RWPE2 (cell line): ENCODE measurements around the gene HDX.

Experiments
- ATAC-seq: fragments of 200-7000 bp; cut with Tn5 transposase; 3 replicates; pipeline ENCODE4 v1.9.1; 2021; ENCODE audit warnings: low read depth
- DNase-seq: peaks from one replicate; pipeline ENCODE4 v3.0.0-alpha.2; 2020; ENCODE audit warnings: low spot score
- H3K27ac ChIP-seq: fragments of 450-650 bp; 2 replicates; pipeline ENCODE4 v1.5.1; 2017; ENCODE audit warnings: mild to moderate bottlenecking; ENCODE audit not compliant: poor library complexity, severe bottlenecking
- H3K27me3 ChIP-seq: fragments of 250-450 bp; sonication (Bioruptor Pico); 2 replicates; pipeline ENCODE4 v1.5.1; 2021; ENCODE audit warnings: mild to moderate bottlenecking, moderate library complexity; ENCODE audit not compliant: insufficient read depth, poor library complexity, severe bottlenecking
- H3K36me3 ChIP-seq: fragments of 250-450 bp; sonication (Bioruptor Pico); 2 replicates; pipeline ENCODE4 v1.5.1; 2020; ENCODE audit warnings: low read depth, mild to moderate bottlenecking, moderate library complexity
- H3K4me1 ChIP-seq: fragments of 250-450 bp; sonication (Bioruptor Pico); 2 replicates; pipeline ENCODE4 v1.5.1; 2021; ENCODE audit warnings: mild to moderate bottlenecking, moderate library complexity; ENCODE audit not compliant: insufficient read depth, poor library complexity, severe bottlenecking
- H3K4me3 ChIP-seq: fragments of 250-450 bp; sonication (Bioruptor Pico); 2 replicates; pipeline ENCODE4 v1.5.1; 2021; ENCODE audit warnings: mild to moderate bottlenecking, moderate library complexity; ENCODE audit not compliant: severe bottlenecking
- H3K9me3 ChIP-seq: fragments of 250-450 bp; sonication (Bioruptor Pico); 2 replicates; pipeline ENCODE4 v1.5.1; 2021; ENCODE audit warnings: mild to moderate bottlenecking, moderate library complexity; ENCODE audit not compliant: severe bottlenecking
- CTCF ChIP-seq: fragments of 450-650 bp; IDR thresholded peaks from one replicate; pipeline ENCODE4 v1.5.1; 2017; ENCODE audit warnings: mild to moderate bottlenecking, moderate library complexity; ENCODE audit not compliant: poor library complexity, severe bottlenecking

HDX gene

GRCh38 chrX:84479086-84479485, 23.2 kb downstream of the HDX start:
- no peak overlapping the region for H3K27ac ChIP-seq
- DNase-seq (no peak), ATAC-seq (no peak)
- no peaks in the 10 kb centered on the region for H3K9me3 ChIP-seq
- no peaks in the 10 kb centered on the region for H3K36me3 ChIP-seq
- H3K27me3 ChIP-seq = no peaks in the 10 kb centered on the region
- TF ChIP-seq CTCF = no peak
- H3K4me1 ChIP-seq = no peaks in the 10 kb centered on the region
- no peak overlapping the region for H3K4me3 ChIP-seq

- DNase-seq (no peak), ATAC-seq (no peak)
- no peaks in the 10 kb centered on the region for H3K9me3 ChIP-seq
- TF ChIP-seq CTCF = no peak
- no peak overlapping the region for H3K4me3 ChIP-seq
- H3K4me1 ChIP-seq = no peaks in the 10 kb centered on the region
- H3K27me3 ChIP-seq = no peaks in the 10 kb centered on the region
- H3K27ac ChIP-seq = no peak overlapping the region
- no peaks in the 10 kb centered on the region for H3K36me3 ChIP-seq
Observed at GRCh38 chrX:84477114-84477513, 25.1 kb downstream of the HDX start.

GRCh38 chrX:84475596-84475995, 26.7 kb downstream of the HDX start:
- no peaks in the 10 kb centered on the region for H3K27me3 ChIP-seq
- TF ChIP-seq CTCF = no peak
- H3K9me3 ChIP-seq = no peaks in the 10 kb centered on the region
- no peak overlapping the region for H3K27ac ChIP-seq
- no peak for ATAC-seq
- no peak overlapping the region for H3K4me3 ChIP-seq
- no peak for DNase-seq
- H3K4me1 ChIP-seq = no peaks in the 10 kb centered on the region
- H3K36me3 ChIP-seq = no peaks in the 10 kb centered on the region

GRCh38 chrX:84475101-84475500, 27.2 kb downstream of the HDX start:
- no peak for DNase-seq
- no peak for ATAC-seq
- H3K4me1 ChIP-seq = no peaks in the 10 kb centered on the region
- TF ChIP-seq CTCF = no peak
- no peak overlapping the region for H3K4me3 ChIP-seq
- no peak overlapping the region for H3K27ac ChIP-seq
- no peaks in the 10 kb centered on the region for H3K36me3 ChIP-seq
- H3K27me3 ChIP-seq = no peaks in the 10 kb centered on the region
- no peaks in the 10 kb centered on the region for H3K9me3 ChIP-seq

- no peak overlapping the region for H3K4me3 ChIP-seq
- DNase-seq (no peak), ATAC-seq (no peak)
- no peaks in the 10 kb centered on the region for H3K9me3 ChIP-seq
- no peaks in the 10 kb centered on the region for H3K27me3 ChIP-seq
- no peaks in the 10 kb centered on the region for H3K4me1 ChIP-seq
- H3K27ac ChIP-seq = no peak overlapping the region
- no peaks in the 10 kb centered on the region for H3K36me3 ChIP-seq
- TF ChIP-seq CTCF = no peak
Observed at GRCh38 chrX:84469226-84469625, 33.0 kb downstream of the HDX start.
